Measurements from ENCODE around the gene DGKG.

DGKG gene

GRCh38 chr3:186127463-186127862 lies 234.6 kb downstream of the DGKG start:
- Histone ChIP-seq H3K9ac (ENCODE audit: low read length) (no peak overlapping the region), H3K9me3 (ENCODE audit: control insufficient read depth, low read length) (no peaks in the 10 kb centered on the region), H3K27me3 (ENCODE audit: control insufficient read depth, insufficient read depth, low read length) (no peaks in the 10 kb centered on the region), H3K36me3 (ENCODE audit: control insufficient read depth, insufficient read depth, low read length) (no peaks in the 10 kb centered on the region), H3K4me1 (ENCODE audit: control insufficient read depth, insufficient read depth, low read length) (peaks cover 7% of the 10 kb centered on the region), H3K4me3 (ENCODE audit: low read length) (no peak overlapping the region)

GRCh38 chr3:186125118-186125517 lies 236.9 kb downstream of the DGKG start:
- no peak overlapping the region for H3K9ac ChIP-seq (ENCODE audit: low read length)
- no peaks in the 10 kb centered on the region for H3K9me3 ChIP-seq (ENCODE audit: control insufficient read depth, low read length)
- no peak overlapping the region for H3K4me3 ChIP-seq (ENCODE audit: low read length)
- H3K4me1 ChIP-seq (ENCODE audit: control insufficient read depth, insufficient read depth, low read length) = peaks cover 7% of the 10 kb centered on the region
- H3K36me3 ChIP-seq (ENCODE audit: control insufficient read depth, insufficient read depth, low read length) = no peaks in the 10 kb centered on the region
- H3K27me3 ChIP-seq (ENCODE audit: control insufficient read depth, insufficient read depth, low read length) = peaks cover 4% of the 10 kb centered on the region

DNA sequence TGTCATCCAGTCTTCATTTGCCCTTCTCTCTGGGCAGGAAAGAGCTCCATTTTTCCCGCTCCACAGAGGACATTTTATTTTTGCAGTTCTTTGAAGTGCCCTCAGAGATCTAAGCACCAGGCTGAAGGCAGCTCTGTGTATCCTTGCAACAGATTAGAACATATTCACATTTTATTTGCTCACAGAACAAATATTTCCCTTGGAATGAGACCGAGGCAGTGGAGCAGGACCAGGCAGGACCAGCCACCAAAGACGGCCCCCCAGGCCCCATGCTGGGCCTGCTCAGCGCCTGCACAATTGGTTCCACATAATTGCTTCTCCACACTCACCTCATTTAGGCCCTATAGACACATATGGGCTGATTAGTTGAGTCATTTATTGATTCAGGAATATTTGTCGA lies 237.4 kb downstream of the DGKG start:
- peaks cover 7% of the 10 kb centered on the region for H3K4me1 ChIP-seq (ENCODE audit: control insufficient read depth, insufficient read depth, low read length)
- no peaks in the 10 kb centered on the region for H3K9me3 ChIP-seq (ENCODE audit: control insufficient read depth, low read length)
- H3K36me3 ChIP-seq (ENCODE audit: control insufficient read depth, insufficient read depth, low read length) = no peaks in the 10 kb centered on the region
- H3K9ac ChIP-seq (ENCODE audit: low read length) = no peak overlapping the region
- H3K27me3 ChIP-seq (ENCODE audit: control insufficient read depth, insufficient read depth, low read length) = peaks cover 4% of the 10 kb centered on the region
- no peak overlapping the region for H3K4me3 ChIP-seq (ENCODE audit: low read length)

GRCh38 chr3:186123012-186123411 lies 239.0 kb downstream of the DGKG start:
- Histone ChIP-seq H3K9me3 (ENCODE audit: control insufficient read depth, low read length) (no peaks in the 10 kb centered on the region), H3K4me1 (ENCODE audit: control insufficient read depth, insufficient read depth, low read length) (peaks cover 7% of the 10 kb centered on the region), H3K4me3 (ENCODE audit: low read length) (no peak overlapping the region), H3K36me3 (ENCODE audit: control insufficient read depth, insufficient read depth, low read length) (no peaks in the 10 kb centered on the region), H3K9ac (ENCODE audit: low read length) (no peak overlapping the region), H3K27me3 (ENCODE audit: control insufficient read depth, insufficient read depth, low read length) (peaks cover 4% of the 10 kb centered on the region)

DNA sequence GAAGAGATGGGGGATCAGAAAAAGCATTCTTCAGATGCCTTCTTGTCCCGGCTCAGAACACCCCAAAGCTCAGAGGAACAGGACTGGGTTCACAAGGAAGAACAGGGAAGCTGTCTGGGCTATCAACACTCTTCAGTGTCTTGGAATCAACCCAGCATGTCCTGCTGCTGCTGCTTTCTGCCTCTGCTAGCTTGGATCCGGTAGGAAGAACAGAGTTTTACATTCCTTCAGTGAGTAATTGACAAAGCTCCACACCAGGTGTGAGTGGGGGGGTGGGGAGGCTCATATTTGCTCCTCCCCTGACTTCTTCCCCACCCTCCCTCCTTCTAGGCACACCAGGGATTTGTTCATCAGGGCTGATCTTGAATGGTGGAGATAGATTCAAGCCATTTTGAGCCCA lies 240.1 kb downstream of the DGKG start:
- H3K27me3 ChIP-seq (ENCODE audit: control insufficient read depth, insufficient read depth, low read length) = peaks cover 4% of the 10 kb centered on the region
- peaks cover 7% of the 10 kb centered on the region for H3K4me1 ChIP-seq (ENCODE audit: control insufficient read depth, insufficient read depth, low read length)
- H3K4me3 ChIP-seq (ENCODE audit: low read length) = no peak overlapping the region
- H3K36me3 ChIP-seq (ENCODE audit: control insufficient read depth, insufficient read depth, low read length) = no peaks in the 10 kb centered on the region
- H3K9ac ChIP-seq (ENCODE audit: low read length) = no peak overlapping the region
- H3K9me3 ChIP-seq (ENCODE audit: control insufficient read depth, low read length) = no peaks in the 10 kb centered on the region

DNA sequence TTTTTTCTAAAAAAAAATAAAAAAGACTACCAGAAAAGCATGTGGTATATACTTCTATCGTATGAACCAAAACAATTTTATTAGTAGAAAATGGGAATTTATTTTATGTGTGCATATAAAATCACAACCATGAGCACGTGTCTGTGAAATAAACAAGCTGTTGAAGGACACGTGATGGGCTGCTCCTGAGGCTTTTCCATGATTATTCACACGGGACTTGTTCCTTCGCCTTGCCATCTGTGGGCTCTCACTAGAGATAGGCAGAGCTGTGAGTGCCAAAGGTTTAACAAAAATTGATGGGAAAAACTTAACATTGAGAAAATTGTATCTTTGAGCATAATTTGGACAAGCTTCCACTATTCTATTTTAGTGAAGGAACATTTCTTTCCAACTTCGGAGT lies 240.8 kb downstream of the DGKG start:
- H3K36me3 ChIP-seq (ENCODE audit: control insufficient read depth, insufficient read depth, low read length) = no peaks in the 10 kb centered on the region
- H3K9ac ChIP-seq (ENCODE audit: low read length) = no peak overlapping the region
- peaks cover 4% of the 10 kb centered on the region for H3K27me3 ChIP-seq (ENCODE audit: control insufficient read depth, insufficient read depth, low read length)
- no peak overlapping the region for H3K4me3 ChIP-seq (ENCODE audit: low read length)
- H3K4me1 ChIP-seq (ENCODE audit: control insufficient read depth, insufficient read depth, low read length) = peaks cover 7% of the 10 kb centered on the region
- H3K9me3 ChIP-seq (ENCODE audit: control insufficient read depth, low read length) = no peaks in the 10 kb centered on the region

- no peak overlapping the region for H3K4me3 ChIP-seq (ENCODE audit: low read length)
- H3K4me1 ChIP-seq (ENCODE audit: control insufficient read depth, insufficient read depth, low read length) = peaks cover 7% of the 10 kb centered on the region
- H3K36me3 ChIP-seq (ENCODE audit: control insufficient read depth, insufficient read depth, low read length) = no peaks in the 10 kb centered on the region
- peaks cover 4% of the 10 kb centered on the region for H3K27me3 ChIP-seq (ENCODE audit: control insufficient read depth, insufficient read depth, low read length)
- no peaks in the 10 kb centered on the region for H3K9me3 ChIP-seq (ENCODE audit: control insufficient read depth, low read length)
- no peak overlapping the region for H3K9ac ChIP-seq (ENCODE audit: low read length)
These were observed 242.5 kb downstream of the DGKG start for GRCh38 chr3:186119499-186119898.

- Histone ChIP-seq H3K36me3 (ENCODE audit: control insufficient read depth, insufficient read depth, low read length) (no peaks in the 10 kb centered on the region), H3K27me3 (ENCODE audit: control insufficient read depth, insufficient read depth, low read length) (peaks cover 4% of the 10 kb centered on the region), H3K9me3 (ENCODE audit: control insufficient read depth, low read length) (no peaks in the 10 kb centered on the region), H3K4me1 (ENCODE audit: control insufficient read depth, insufficient read depth, low read length) (no peaks in the 10 kb centered on the region), H3K9ac (ENCODE audit: low read length) (no peak overlapping the region), H3K4me3 (ENCODE audit: low read length) (no peak overlapping the region)
These were observed 243.3 kb downstream of the DGKG start for GRCh38 chr3:186118692-186119091.

GRCh38 chr3:186117521-186118134 lies 244.4 kb downstream of the DGKG start:
- H3K36me3 ChIP-seq (ENCODE audit: control insufficient read depth, insufficient read depth, low read length) = no peaks in the 10 kb centered on the region
- peaks cover 4% of the 10 kb centered on the region for H3K27me3 ChIP-seq (ENCODE audit: control insufficient read depth, insufficient read depth, low read length)
- no peaks in the 10 kb centered on the region for H3K4me1 ChIP-seq (ENCODE audit: control insufficient read depth, insufficient read depth, low read length)
- no peak overlapping the region for H3K4me3 ChIP-seq (ENCODE audit: low read length)
- H3K9ac ChIP-seq (ENCODE audit: low read length) = no peak overlapping the region
- no peaks in the 10 kb centered on the region for H3K9me3 ChIP-seq (ENCODE audit: control insufficient read depth, low read length)

DNA sequence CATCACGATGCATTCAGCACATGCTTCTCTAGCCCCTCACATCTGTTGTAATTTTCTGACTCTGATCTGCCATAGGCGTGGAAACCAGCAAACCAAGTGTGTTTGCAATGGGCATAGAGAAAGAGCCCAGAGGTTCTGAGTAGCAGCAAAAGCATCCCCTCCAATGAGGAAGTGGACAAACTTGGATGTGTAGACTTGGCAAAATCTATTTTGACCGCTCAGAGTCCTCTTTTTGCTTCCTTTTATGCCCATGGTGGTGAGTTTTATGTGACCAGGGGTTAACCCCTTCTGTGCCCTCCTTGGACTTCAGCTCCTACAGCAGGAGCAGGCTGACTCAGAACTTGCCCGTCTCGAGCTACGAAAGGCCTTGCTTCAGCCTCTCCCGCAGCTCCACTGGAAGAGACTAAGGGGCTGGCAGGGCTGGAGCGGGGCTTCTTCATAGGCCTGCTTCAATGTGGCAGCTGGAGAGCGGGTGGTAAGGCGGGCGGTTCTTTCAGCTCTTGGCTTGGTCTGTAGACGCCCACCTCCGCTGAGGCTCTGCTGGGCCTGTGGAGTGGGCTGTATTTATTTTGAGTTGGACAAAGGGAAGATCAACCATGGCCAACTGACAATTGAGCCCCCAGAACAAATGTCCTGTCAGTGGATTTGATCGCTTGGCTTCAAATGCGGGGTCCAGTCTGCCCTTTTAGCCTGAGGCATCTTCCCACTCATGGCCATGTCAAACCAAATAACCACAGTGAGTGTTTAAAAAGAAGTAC lies 246.6 kb downstream of the DGKG start:
- Histone ChIP-seq H3K9me3 (ENCODE audit: control insufficient read depth, low read length) (no peaks in the 10 kb centered on the region), H3K4me1 (ENCODE audit: control insufficient read depth, insufficient read depth, low read length) (peaks cover 8% of the 10 kb centered on the region), H3K27me3 (ENCODE audit: control insufficient read depth, insufficient read depth, low read length) (peaks cover 9% of the 10 kb centered on the region), H3K4me3 (ENCODE audit: low read length) (no peak overlapping the region), H3K9ac (ENCODE audit: low read length) (no peak overlapping the region), H3K36me3 (ENCODE audit: control insufficient read depth, insufficient read depth, low read length) (no peaks in the 10 kb centered on the region)

DNA sequence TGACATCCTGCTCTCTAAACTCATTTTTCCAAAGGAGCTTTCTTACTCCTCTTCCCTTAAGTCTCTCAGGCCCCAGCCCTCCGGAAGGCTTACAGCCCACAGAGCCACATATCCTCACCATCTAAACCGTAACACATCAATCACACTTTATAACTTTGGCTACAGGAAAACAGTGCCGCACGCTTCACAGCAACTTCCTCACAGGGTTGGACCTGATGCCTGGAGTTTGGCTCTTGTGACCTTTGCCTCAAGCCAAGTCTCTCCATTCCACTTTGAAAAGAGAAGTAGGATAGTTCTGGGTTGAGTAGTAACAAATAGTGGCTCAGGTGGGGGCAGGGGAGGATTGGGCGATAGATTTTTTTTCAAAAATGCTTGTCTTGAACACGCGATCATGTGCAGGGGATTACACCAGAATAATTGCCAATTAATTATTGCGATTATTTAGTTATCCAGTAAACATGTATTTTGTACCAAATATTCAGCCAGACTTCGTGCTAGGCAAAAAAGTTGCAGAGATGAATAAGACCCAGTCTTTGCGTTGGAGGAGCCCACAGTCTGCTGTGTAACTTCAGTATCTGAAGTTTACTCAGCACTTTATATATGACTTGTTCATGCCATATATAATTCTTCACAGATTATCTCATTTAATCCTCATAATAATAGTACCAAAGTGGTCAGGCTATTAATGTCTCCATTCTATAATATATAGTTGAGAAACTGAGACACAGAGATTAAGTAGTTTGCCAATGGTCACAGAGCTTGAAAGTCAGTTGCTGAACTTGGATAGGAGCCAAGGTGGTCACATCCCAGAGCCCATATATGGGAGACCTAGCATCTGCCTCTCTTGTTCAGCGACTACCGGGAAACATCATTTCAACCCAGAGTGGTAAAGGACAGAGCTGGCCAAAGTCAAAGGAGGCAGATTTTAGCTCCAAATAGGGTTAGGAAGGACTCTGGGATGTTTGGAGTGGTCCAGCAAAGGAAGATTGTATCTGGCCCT lies 250.8 kb downstream of the DGKG start:
- peaks cover 12% of the 10 kb centered on the region for H3K27me3 ChIP-seq (ENCODE audit: control insufficient read depth, insufficient read depth, low read length)
- H3K9me3 ChIP-seq (ENCODE audit: control insufficient read depth, low read length) = no peaks in the 10 kb centered on the region
- H3K4me3 ChIP-seq (ENCODE audit: low read length) = no peak overlapping the region
- no peak overlapping the region for H3K9ac ChIP-seq (ENCODE audit: low read length)
- peaks cover 16% of the 10 kb centered on the region for H3K4me1 ChIP-seq (ENCODE audit: control insufficient read depth, insufficient read depth, low read length)
- H3K36me3 ChIP-seq (ENCODE audit: control insufficient read depth, insufficient read depth, low read length) = no peaks in the 10 kb centered on the region
